Measurements from ENCODE around the gene CFAP299.
"Not testable (repeated sequence)": the region's sequence is repeated elsewhere in the genome, so short reads cannot be mapped to it uniquely, and the experiment has no call there.

DNA sequence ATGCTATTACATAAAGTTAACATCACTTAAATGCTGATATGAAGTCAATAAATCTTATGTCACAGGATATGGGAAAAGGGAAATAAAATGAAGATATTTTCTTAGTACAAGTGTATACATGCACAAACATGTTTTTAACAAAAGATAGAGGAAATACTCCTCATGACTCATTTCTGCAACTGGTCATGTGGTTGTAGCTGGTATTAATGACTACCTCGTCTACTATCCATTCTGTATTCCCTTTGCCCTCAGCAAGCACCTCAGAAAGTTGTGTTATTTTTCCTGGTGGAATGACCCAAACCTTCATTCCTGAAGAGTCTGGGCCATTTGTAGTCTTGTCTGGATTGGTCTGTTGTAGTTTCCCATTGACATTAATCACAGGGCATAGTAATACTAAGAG lies 458.1 kb downstream of the CFAP299 start:
- TF ChIP-seq, protein P1, sequence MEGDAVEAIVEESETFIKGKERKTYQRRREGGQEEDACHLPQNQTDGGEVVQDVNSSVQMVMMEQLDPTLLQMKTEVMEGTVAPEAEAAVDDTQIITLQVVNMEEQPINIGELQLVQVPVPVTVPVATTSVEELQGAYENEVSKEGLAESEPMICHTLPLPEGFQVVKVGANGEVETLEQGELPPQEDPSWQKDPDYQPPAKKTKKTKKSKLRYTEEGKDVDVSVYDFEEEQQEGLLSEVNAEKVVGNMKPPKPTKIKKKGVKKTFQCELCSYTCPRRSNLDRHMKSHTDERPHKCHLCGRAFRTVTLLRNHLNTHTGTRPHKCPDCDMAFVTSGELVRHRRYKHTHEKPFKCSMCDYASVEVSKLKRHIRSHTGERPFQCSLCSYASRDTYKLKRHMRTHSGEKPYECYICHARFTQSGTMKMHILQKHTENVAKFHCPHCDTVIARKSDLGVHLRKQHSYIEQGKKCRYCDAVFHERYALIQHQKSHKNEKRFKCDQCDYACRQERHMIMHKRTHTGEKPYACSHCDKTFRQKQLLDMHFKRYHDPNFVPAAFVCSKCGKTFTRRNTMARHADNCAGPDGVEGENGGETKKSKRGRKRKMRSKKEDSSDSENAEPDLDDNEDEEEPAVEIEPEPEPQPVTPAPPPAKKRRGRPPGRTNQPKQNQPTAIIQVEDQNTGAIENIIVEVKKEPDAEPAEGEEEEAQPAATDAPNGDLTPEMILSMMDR (conservative IDR thresholded peaks at IDR 0.05), result not testable (repeated sequence)
- not testable (repeated sequence) for TF ChIP-seq EZH2 (IDR thresholded peaks at IDR 0.05; ENCODE audit: low read depth)
